ENCODE data around the gene PKMYT1.

The PKMYT1 gene

GRCh38 chr16:2988590-2989099, 8.4 kb upstream of the PKMYT1 start:
- TF ChIP-seq, protein P1, sequence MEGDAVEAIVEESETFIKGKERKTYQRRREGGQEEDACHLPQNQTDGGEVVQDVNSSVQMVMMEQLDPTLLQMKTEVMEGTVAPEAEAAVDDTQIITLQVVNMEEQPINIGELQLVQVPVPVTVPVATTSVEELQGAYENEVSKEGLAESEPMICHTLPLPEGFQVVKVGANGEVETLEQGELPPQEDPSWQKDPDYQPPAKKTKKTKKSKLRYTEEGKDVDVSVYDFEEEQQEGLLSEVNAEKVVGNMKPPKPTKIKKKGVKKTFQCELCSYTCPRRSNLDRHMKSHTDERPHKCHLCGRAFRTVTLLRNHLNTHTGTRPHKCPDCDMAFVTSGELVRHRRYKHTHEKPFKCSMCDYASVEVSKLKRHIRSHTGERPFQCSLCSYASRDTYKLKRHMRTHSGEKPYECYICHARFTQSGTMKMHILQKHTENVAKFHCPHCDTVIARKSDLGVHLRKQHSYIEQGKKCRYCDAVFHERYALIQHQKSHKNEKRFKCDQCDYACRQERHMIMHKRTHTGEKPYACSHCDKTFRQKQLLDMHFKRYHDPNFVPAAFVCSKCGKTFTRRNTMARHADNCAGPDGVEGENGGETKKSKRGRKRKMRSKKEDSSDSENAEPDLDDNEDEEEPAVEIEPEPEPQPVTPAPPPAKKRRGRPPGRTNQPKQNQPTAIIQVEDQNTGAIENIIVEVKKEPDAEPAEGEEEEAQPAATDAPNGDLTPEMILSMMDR (IDR thresholded peaks at IDR 0.05; ENCODE audit: low read depth, low read length, missing control alignments): no peak
- H3K4me3 ChIP-seq (ENCODE audit: low read depth, low read length): no peak overlapping the region
- DNase-seq (ENCODE audit: low read depth): no peak
- in situ Hi-C loops (cut with HindIII; ENCODE audit: low sequenced_read_pairs): no loop called here

- in situ Hi-C loops (cut with HindIII; ENCODE audit: low sequenced_read_pairs): no loop called here
- TF ChIP-seq, protein P1 (IDR thresholded peaks at IDR 0.05; ENCODE audit: low read depth, low read length, missing control alignments): no peak
- H3K4me3 ChIP-seq (ENCODE audit: low read depth, low read length): no peak overlapping the region
These were observed 7.6 kb upstream of the PKMYT1 start for GRCh38 chr16:2987833-2988232.

DNA sequence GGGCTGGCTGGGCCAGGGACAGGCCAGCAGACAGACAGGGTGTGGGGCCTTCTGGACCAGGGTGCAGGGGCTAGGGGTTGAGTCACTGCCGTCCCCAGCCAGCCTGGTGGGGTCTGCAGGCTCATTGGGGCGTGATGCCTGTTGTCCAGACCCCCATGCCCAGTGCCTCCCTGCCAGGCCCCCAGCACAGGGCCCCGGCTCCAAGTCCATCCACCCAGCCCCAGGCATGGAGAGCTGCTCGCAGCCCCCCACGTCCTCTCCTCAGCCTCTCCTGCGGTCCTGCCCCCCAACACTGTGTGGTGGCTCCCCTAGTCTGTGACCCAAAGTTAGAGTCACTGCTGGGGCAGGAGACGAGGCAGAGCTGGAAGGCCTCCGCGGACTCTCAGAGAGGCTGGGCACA, 7.0 kb upstream of the PKMYT1 start:
- in situ Hi-C loops (cut with HindIII; ENCODE audit: low sequenced_read_pairs): no loop called here
- TF ChIP-seq, protein P1 (IDR thresholded peaks at IDR 0.05; ENCODE audit: low read depth, low read length, missing control alignments): no peak
- H3K4me3 ChIP-seq (ENCODE audit: low read depth, low read length): no peak overlapping the region
- DNase-seq (ENCODE audit: low read depth): no peak

More at GRCh38 chr16:2987833-2988232, 7.6 kb upstream of the PKMYT1 start:
- no peak for DNase-seq (ENCODE audit: low read depth)

DNA sequence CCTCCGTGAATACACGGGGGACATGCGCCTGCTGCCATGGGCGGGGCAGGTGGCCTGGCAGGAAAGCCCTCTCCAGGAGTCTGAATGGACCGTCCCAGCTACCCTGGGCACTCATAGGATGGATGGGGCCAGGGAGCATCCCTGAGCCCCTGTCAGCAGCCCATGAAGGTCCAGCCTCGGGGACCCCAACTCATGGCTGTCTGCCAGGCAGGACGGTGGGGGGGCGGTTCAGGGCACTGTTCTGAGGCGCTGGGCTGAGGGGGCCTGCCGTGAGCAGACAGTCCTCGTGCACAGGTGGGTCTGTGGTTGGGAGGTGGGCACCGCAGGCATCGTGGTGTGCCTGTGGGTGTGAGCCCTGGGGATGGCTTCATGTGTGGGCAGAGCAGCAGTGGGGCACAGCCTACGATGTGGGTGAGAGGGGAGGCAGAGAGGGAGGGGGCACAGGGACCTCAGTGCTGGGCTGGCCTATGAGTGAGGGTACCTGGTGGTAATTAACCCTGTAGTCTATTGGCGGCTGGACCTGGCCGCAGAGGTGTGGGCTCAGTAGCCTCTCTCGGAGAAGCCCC, 6.5 kb upstream of the PKMYT1 start:
- TF ChIP-seq, protein P1 (IDR thresholded peaks at IDR 0.05; ENCODE audit: low read depth, low read length, missing control alignments): no peak
- in situ Hi-C loops (cut with HindIII; ENCODE audit: low sequenced_read_pairs): no loop called here

GRCh38 chr16:2985893-2986355, 5.7 kb upstream of the PKMYT1 start:
- DNase-seq (ENCODE audit: low read depth): no peak
- TF ChIP-seq, protein P1 (IDR thresholded peaks at IDR 0.05; ENCODE audit: low read depth, low read length, missing control alignments): no peak
- no peak overlapping the region for H3K4me3 ChIP-seq (ENCODE audit: low read depth, low read length)
- in situ Hi-C loops (cut with HindIII; ENCODE audit: low sequenced_read_pairs): no loop called here

More for the DNA sequence above, 6.5 kb upstream of the PKMYT1 start:
- no peak for DNase-seq (ENCODE audit: low read depth)
- H3K4me3 ChIP-seq (ENCODE audit: low read depth, low read length): no peak overlapping the region

- DNase-seq (ENCODE audit: low read depth): no peak
- TF ChIP-seq, protein P1 (IDR thresholded peaks at IDR 0.05; ENCODE audit: low read depth, low read length, missing control alignments): no peak
- in situ Hi-C loops (cut with HindIII; ENCODE audit: low sequenced_read_pairs): no loop called here
- no peak overlapping the region for H3K4me3 ChIP-seq (ENCODE audit: low read depth, low read length)
These were observed 5.2 kb upstream of the PKMYT1 start for GRCh38 chr16:2985462-2985861.
